ENCODE results near the gene PAX7. TPM values are rescaled to one million over a fixed set of nuclear protein-coding genes. Genes with fewer than 3 reads are reported as not detected.

Gene PAX7
- total RNA-seq, 1 experiment from 2014 or later = 0.15 TPM

DNA sequence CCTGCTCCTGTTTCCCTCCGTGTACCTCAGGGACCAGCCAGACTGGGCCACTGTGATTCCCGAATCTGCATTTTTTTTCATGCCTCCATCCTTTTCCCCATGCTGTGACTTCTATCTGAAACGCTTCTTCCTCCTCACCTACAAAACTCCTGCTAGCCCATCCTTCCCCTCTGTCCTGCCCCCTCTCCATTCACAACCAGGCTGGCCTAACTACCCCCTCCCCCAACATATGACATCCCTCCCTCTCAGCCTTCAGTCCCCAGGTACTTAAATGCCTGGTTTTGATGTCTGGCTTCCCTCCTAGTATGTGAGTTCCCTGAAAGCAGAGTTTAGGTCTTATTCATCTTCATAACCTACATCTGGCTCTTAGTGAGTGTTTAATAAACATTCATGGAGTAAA is 146.1 kb downstream of the PAX7 start:
- TF ChIP-seq, protein P1, sequence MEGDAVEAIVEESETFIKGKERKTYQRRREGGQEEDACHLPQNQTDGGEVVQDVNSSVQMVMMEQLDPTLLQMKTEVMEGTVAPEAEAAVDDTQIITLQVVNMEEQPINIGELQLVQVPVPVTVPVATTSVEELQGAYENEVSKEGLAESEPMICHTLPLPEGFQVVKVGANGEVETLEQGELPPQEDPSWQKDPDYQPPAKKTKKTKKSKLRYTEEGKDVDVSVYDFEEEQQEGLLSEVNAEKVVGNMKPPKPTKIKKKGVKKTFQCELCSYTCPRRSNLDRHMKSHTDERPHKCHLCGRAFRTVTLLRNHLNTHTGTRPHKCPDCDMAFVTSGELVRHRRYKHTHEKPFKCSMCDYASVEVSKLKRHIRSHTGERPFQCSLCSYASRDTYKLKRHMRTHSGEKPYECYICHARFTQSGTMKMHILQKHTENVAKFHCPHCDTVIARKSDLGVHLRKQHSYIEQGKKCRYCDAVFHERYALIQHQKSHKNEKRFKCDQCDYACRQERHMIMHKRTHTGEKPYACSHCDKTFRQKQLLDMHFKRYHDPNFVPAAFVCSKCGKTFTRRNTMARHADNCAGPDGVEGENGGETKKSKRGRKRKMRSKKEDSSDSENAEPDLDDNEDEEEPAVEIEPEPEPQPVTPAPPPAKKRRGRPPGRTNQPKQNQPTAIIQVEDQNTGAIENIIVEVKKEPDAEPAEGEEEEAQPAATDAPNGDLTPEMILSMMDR (conservative IDR thresholded peaks at IDR 0.05) = no peak
- no peak overlapping the region for H3K4ac ChIP-seq (ENCODE audit: low read depth, low read length)
- H3K9ac ChIP-seq (ENCODE audit: extremely low read depth, insufficient read length, low read length) = no peak overlapping the region
- no peak for DNase-seq
- H3K36me3 Mint-ChIP-seq (ENCODE audit: insufficient read depth in 1 of 3, low read depth in 3 of 3) = no peaks in the 10 kb centered on the region
- no CpG with 5 or more reads among the region's 3 CpGs for WGBS (ENCODE audit: extremely low coverage, insufficient read length, low lambda C conversion rate)
- no peak overlapping the region for H4K8ac ChIP-seq (replicated peaks; ENCODE audit: insufficient read length, low read depth, low read length)
- H3K27ac Mint-ChIP-seq = no peak overlapping the region
- H3K9me3 Mint-ChIP-seq = no peaks in the 10 kb centered on the region; a peak in 1 of 5 replicates
- no peaks in the 10 kb centered on the region for H4K20me1 ChIP-seq (ENCODE audit: control insufficient read depth, insufficient read depth, insufficient read length)
- no peak overlapping the region for H2BK15ac ChIP-seq (ENCODE audit: low read depth, low read length)
- no peaks in the 10 kb centered on the region for H3K79me2 ChIP-seq (ENCODE audit: insufficient read depth, low read length)
- no peak overlapping the region for H2BK5ac ChIP-seq (ENCODE audit: insufficient read length, low read length)
- H3K9me3 ChIP-seq (ENCODE audit: control insufficient read depth, low read depth, low read length) = no peaks in the 10 kb centered on the region
- H3K14ac ChIP-seq (ENCODE audit: insufficient read depth, low read length) = no peak overlapping the region
- H2AK5ac ChIP-seq (ENCODE audit: insufficient read length, low read length) = no peak overlapping the region
- H2BK12ac ChIP-seq (ENCODE audit: insufficient read length, low read depth, low read length) = no peak overlapping the region
- peaks cover 12 to 31% of the 10 kb centered on the region in 2 experiments for H3K4me1 Mint-ChIP-seq
- no peak overlapping the region for H3K23ac ChIP-seq (ENCODE audit: insufficient read length, low read depth, low read length)
- no peak overlapping the region for H3T11ph ChIP-seq (ENCODE audit: low read length)
- no peak overlapping the region for H3K27ac ChIP-seq (ENCODE audit: insufficient read length, low read depth, low read length)
- H2AFZ ChIP-seq (ENCODE audit: low read length) = no peak overlapping the region
- H3K23me2 ChIP-seq (ENCODE audit: insufficient read length, low read depth, low read length, poor library complexity, severe bottlenecking) = no peaks in the 10 kb centered on the region
- no peaks in the 10 kb centered on the region for H3K27me3 ChIP-seq (ENCODE audit: insufficient read depth, low read length)
- no peak overlapping the region for H3K18ac ChIP-seq (ENCODE audit: insufficient read length, low read depth, low read length)
- no peak overlapping the region for H2BK20ac ChIP-seq (ENCODE audit: low read depth, low read length, poor library complexity, severe bottlenecking)
- no peak overlapping the region for H4K91ac ChIP-seq (ENCODE audit: insufficient read length, low read depth, low read length)
- H3K56ac ChIP-seq (ENCODE audit: insufficient read length, low read depth, low read length) = no peak overlapping the region
- H3K27me3 Mint-ChIP-seq (ENCODE audit: low read depth) = peaks cover 53% of the 10 kb centered on the region
- H3K79me1 ChIP-seq (ENCODE audit: insufficient read depth, low read depth, low read length, poor library complexity, severe bottlenecking) = no peaks in the 10 kb centered on the region
- no peak overlapping the region for H4K5ac ChIP-seq (ENCODE audit: insufficient read length, low read depth, low read length)
- H3K4me1 ChIP-seq (ENCODE audit: insufficient read depth, low read length) = no peaks in the 10 kb centered on the region
- no peak overlapping the region for H2BK120ac ChIP-seq (ENCODE audit: low read depth, low read length, poor library complexity, severe bottlenecking)
- no peak overlapping the region for H3K4me2 ChIP-seq (ENCODE audit: insufficient read depth, insufficient read length, low read length)
- no peak overlapping the region for H3K4me3 Mint-ChIP-seq

Data from H9 (cell line).